Prostate gland (tissue), 2 donors: ENCODE results near the gene DLX4. TPM values are rescaled to one million over a fixed set of nuclear protein-coding genes. Genes with fewer than 3 reads are reported as not detected.

ENCODE experiments used
- DNase-seq: peaks from one replicate; pipeline ENCODE4 v3.0.0-alpha.2; 2019; ENCODE audit warnings: low spot score
- H3K27ac ChIP-seq, 2 donors: fragments of 200-600 bp; sonication (generic); 2 replicates each; pipeline ENCODE4 v1.5.1; 2017 to 2019
- H3K27me3 ChIP-seq: fragments of 200-600 bp; sonication (generic); replicated peaks from 2 replicates; pipeline ENCODE4 v1.5.1; 2019; ENCODE audit not compliant: insufficient read depth
- H3K36me3 ChIP-seq, 2 donors: fragments of 200-600 bp; sonication (generic); 1 replicate in 1 of 2; 2 replicates in 1 of 2; pipeline versions ENCODE4 v1.5.1 to v1.8.1; 2017 to 2019
- H3K4me1 ChIP-seq: fragments of 200-600 bp; sonication (generic); replicated peaks from 2 replicates; pipeline ENCODE4 v1.5.1; 2019
- H3K4me3 ChIP-seq, 2 donors: fragments of 200-600 bp; sonication (generic); 2 replicates each; pipeline ENCODE4 v1.5.1; 2017 to 2019
- H3K9me3 ChIP-seq: fragments of 200-600 bp; sonication (generic); 2 replicates; pipeline ENCODE4 v1.5.1; 2017
- CTCF ChIP-seq, 4 experiments: fragments of 200-600 bp in 2 of 4; fragments of 450-650 bp in 2 of 4; sonication (generic) in 2 of 4; IDR thresholded peaks; 1 replicate in 3 of 4; 2 replicates in 1 of 4; pipeline ENCODE4 v1.5.1; 2016 to 2019; ENCODE audit warnings: antibody characterized with exemption in 4 of 4, mild to moderate bottlenecking in 2 of 4, moderate library complexity in 2 of 4
- POLR2A ChIP-seq: fragments of 450-650 bp; IDR thresholded peaks from one replicate; pipeline ENCODE4 v1.6.1; 2016; ENCODE audit warnings: antibody characterized with exemption, mild to moderate bottlenecking
- POLR2AphosphoS5 ChIP-seq: sonication (generic); formaldehyde crosslinking; IDR thresholded peaks from one replicate; pipeline ENCODE4 v1.6.1; 2017; ENCODE audit warnings: antibody characterized with exemption
- WGBS: methylation state at CpG from one replicate; pipeline ENCODE4 v1.1.5; 2018; 5-methylcytosine and 5-hydroxymethylcytosine counted together
- intact Hi-C: fragments of 100-400 bp; cut with DNase I; formaldehyde crosslinking; loops from one replicate; pipeline ENCODE4 v1.14.2; 2022
- total RNA-seq, 2 donors: library from RNA; depleted of rRNA; stranded (reverse); fragments of >200 nt; gene quantifications; one replicate each; pipeline ENCODE4 v1.1.0, GENCODE V29; 2016

DLX4 gene
- total RNA-seq, 2 donors from 2014 or later, result not detected

- Histone ChIP-seq H3K4me1 (no peaks in the 10 kb centered on the region), H3K9me3 (no peaks in the 10 kb centered on the region), H3K27ac (no peak overlapping the region), H3K4me3 (no peak overlapping the region), H3K36me3 (no peaks in the 10 kb centered on the region), H3K27me3 (peaks cover 2% of the 10 kb centered on the region)
- intact Hi-C loops, result no loop called here
- no peak for DNase-seq
- 81% methylated on average over 8 of the region's 8 CpGs for WGBS
- TF ChIP-seq POLR2AphosphoS5 (no peak), CTCF (IDR thresholded peaks at IDR 0.05) (no peak), POLR2A (no peak)
Observed at GRCh38 chr17:49946208-49946607, 22.8 kb upstream of the DLX4 start.

DNA sequence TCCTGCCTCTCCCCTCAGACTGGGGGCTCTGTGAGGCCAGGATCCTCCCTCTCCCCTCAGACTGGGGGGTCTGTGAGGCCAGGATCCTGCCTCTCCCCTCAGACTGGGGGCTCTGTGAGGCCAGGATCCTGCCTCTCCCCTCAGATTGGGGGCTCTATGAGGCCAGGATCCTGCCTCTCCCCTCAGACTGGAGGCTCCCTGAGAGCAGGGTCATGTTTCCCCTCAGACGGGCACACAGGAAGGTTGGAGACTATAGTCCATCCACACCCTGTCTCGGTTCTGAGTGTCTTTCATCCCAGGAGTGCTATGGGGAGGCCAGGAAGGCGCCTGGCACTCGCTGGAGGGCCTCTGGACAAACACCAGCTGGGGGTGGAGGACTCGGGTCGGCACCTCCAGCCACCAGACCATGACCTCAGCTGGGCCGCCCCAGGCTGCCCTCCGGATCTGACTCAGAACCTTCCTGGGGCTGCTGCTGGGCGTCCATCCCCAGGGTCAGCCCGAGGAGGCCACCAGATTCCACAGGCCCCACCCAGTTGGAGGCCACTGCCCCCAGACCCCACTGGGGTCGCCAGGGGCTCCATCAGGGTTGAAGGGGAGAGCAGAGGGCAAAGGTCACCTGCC, 21.9 kb upstream of the DLX4 start:
- DNase-seq, result no peak
- H3K9me3 ChIP-seq, result no peaks in the 10 kb centered on the region
- no peak overlapping the region for H3K27ac ChIP-seq
- no peak for TF ChIP-seq CTCF (IDR thresholded peaks at IDR 0.05)
- no peak for TF ChIP-seq POLR2A
- TF ChIP-seq POLR2AphosphoS5, result no peak
- H3K4me3 ChIP-seq, result no peak overlapping the region
- no peaks in the 10 kb centered on the region for H3K36me3 ChIP-seq
- 84% methylated on average over 11 of the region's 11 CpGs for WGBS
- H3K4me1 ChIP-seq, result no peaks in the 10 kb centered on the region
- intact Hi-C loops, result no loop called here
- H3K27me3 ChIP-seq, result peaks cover 2% of the 10 kb centered on the region

DNA sequence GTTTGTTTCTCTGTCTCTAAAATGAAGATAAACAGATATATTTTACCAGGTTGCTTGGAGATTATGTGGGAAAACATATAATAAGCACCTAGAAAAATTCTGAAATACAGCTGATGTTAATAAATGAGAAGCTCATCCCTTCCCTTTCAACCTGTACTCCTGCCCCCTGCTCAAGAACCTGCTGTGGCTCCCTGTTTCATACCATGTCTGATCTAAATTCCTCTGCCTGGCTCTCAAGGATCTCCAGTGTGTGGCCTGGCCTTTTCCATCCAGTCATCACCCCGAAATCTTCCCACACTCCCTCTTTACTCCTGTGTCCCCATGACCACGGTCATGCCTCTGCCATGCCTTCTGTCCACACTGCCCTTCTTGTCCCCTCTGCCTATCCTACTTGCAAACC, 19.4 kb upstream of the DLX4 start:
- TF ChIP-seq POLR2A (no peak), POLR2AphosphoS5 (no peak), CTCF (IDR thresholded peaks at IDR 0.05) (no peak)
- no peaks in the 10 kb centered on the region for H3K9me3 ChIP-seq
- no peak overlapping the region for H3K4me3 ChIP-seq
- WGBS, result 91% methylated on average over 2 of the region's 2 CpGs
- H3K4me1 ChIP-seq, result no peaks in the 10 kb centered on the region
- intact Hi-C loops, result no loop called here
- no peaks in the 10 kb centered on the region for H3K36me3 ChIP-seq
- no peak overlapping the region for H3K27ac ChIP-seq
- H3K27me3 ChIP-seq, result no peaks in the 10 kb centered on the region
- DNase-seq, result no peak

DNA sequence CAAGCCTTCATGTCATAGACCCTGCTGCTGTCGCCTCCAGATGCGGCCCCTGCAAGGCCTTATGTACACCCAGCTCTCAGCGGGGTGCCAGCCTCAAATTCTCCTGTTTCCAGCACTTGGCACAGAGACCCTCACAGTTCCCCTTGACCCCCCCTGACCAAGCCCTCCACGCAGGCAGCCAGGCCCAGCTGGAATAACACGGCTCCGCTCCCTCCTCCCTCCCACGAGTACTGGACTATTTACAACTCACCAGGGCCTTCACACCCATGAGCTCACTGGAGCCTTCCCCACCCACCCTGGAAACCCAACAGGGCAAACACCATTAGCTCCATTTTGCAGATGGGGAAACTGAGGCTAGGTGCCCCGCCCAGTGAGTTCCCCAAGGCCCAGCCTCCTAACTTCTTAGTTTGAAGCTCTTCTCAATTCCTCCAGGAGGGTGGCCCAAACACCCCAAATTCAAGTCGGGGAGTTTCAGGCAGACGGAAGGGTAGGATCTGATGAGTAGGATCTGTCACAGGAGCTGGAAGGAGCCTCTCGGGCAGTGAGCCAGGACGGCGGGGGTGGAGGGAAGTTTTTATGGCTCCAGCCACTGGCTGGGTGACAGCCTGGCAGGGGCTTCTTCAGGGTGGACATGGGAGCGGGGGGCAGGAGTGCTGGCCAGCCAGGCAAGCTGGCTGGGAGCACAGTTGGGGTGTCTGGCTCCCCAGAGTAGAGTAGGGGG, 17.5 kb upstream of the DLX4 start:
- DNase-seq, result no peak
- H3K9me3 ChIP-seq, result no peaks in the 10 kb centered on the region
- no peaks in the 10 kb centered on the region for H3K27me3 ChIP-seq
- intact Hi-C loops, result no loop called here
- no peak for TF ChIP-seq CTCF (IDR thresholded peaks at IDR 0.05)
- no peak for TF ChIP-seq POLR2A
- no peak for TF ChIP-seq POLR2AphosphoS5
- H3K4me3 ChIP-seq, result no peak overlapping the region
- no peaks in the 10 kb centered on the region for H3K4me1 ChIP-seq
- no peaks in the 10 kb centered on the region for H3K36me3 ChIP-seq
- H3K27ac ChIP-seq, result no peak overlapping the region
- 39% methylated on average over 14 of the region's 14 CpGs for WGBS
